Mammary epithelial cell (primary cell): Measurements from ENCODE around the gene CDH24.

Experiments
- CTCF ChIP-seq, 2 donors: IDR thresholded peaks in 1 of 2; conservative IDR thresholded peaks in 1 of 2; 2 replicates each; pipeline ENCODE4 v1.5.1; 2011 to 2012; ENCODE audit warnings: inconsistent platforms in 2 of 2, low read length in 2 of 2, mild to moderate bottlenecking in 2 of 2, control low read depth in 1 of 2, low read depth in 1 of 2; ENCODE audit not compliant: insufficient read depth in 1 of 2; ENCODE audit errors: extremely low read depth in 1 of 2
- EZH2 ChIP-seq: IDR thresholded peaks from 2 replicates; pipeline ENCODE4 v1.6.1; 2012; ENCODE audit warnings: low read length, inconsistent platforms, borderline replicate concordance

- TF ChIP-seq CTCF (conservative IDR thresholded peaks at IDR 0.05 in 1 of 2, IDR thresholded peaks at IDR 0.05 in 1 of 2; ENCODE audit: extremely low read depth in 1 of 2, insufficient read depth in 1 of 2, low read depth in 1 of 2, low read length in 2 of 2) (no peak), EZH2 (no peak)
Observed at GRCh38 chr14:23056956-23057756, at the start of gene CDH24.
